ENCODE results near the gene UBL7.

UBL7 gene

GRCh38 chr15:74442063-74442462 is 18.9 kb downstream of the UBL7 start:
- TF ChIP-seq EZH2phosphoT487 (IDR thresholded peaks at IDR 0.05; ENCODE audit: borderline replicate concordance, low read length) (no peak), CTCF (IDR thresholded peaks at IDR 0.05; ENCODE audit: low read depth, low read length, poor library complexity, severe bottlenecking) (no peak)
- Histone ChIP-seq H4K20me1 (ENCODE audit: control insufficient read depth, insufficient read depth, low read depth, low read length) (no peaks in the 10 kb centered on the region; the same call in 1 of the 2 replicates), H3K36me3 (ENCODE audit: control insufficient read depth, low read length) (peaks cover 2% of the 10 kb centered on the region; the same call in 1 of the 2 replicates), H3K9me2 (replicated peaks; ENCODE audit: control insufficient read depth, low read length) (no peaks in the 10 kb centered on the region), H3F3A (ENCODE audit: control insufficient read depth, insufficient read depth) (no peaks in the 10 kb centered on the region), H3K4me2 (ENCODE audit: low read length) (no peak overlapping the region), H3K4me1 (ENCODE audit: control insufficient read depth, low read length) (no peaks in the 10 kb centered on the region), H3K27me3 (ENCODE audit: control insufficient read depth, low read length) (peaks cover 44% of the 10 kb centered on the region), H3K9me3 (ENCODE audit: control insufficient read depth, insufficient read depth, low read length) (no peaks in the 10 kb centered on the region), H3K4me3 (ENCODE audit: low read length) (no peak overlapping the region), H3K79me2 (ENCODE audit: control insufficient read depth, low read length) (no peaks in the 10 kb centered on the region), H3K27ac (ENCODE audit: low read depth, low read length) (no peak overlapping the region)

GRCh38 chr15:74441248-74441941 is 19.6 kb downstream of the UBL7 start:
- Histone ChIP-seq H3K27me3 (ENCODE audit: control insufficient read depth, low read length) (peaks cover 50% of the 10 kb centered on the region), H3F3A (ENCODE audit: control insufficient read depth, insufficient read depth) (no peaks in the 10 kb centered on the region), H3K4me1 (ENCODE audit: control insufficient read depth, low read length) (no peaks in the 10 kb centered on the region), H3K79me2 (ENCODE audit: control insufficient read depth, low read length) (no peaks in the 10 kb centered on the region), H3K36me3 (ENCODE audit: control insufficient read depth, low read length) (no peaks in the 10 kb centered on the region), H3K9me2 (replicated peaks; ENCODE audit: control insufficient read depth, low read length) (no peaks in the 10 kb centered on the region), H3K4me2 (ENCODE audit: low read length) (no peak overlapping the region), H3K27ac (ENCODE audit: low read depth, low read length) (no peak overlapping the region), H4K20me1 (ENCODE audit: control insufficient read depth, insufficient read depth, low read depth, low read length) (no peaks in the 10 kb centered on the region; the same call in 1 of the 2 replicates), H3K9me3 (ENCODE audit: control insufficient read depth, insufficient read depth, low read length) (no peaks in the 10 kb centered on the region), H3K4me3 (ENCODE audit: low read length) (no peak overlapping the region)
- TF ChIP-seq CTCF (IDR thresholded peaks at IDR 0.05; ENCODE audit: low read depth, low read length, poor library complexity, severe bottlenecking) (no peak), EZH2phosphoT487 (IDR thresholded peaks at IDR 0.05; ENCODE audit: borderline replicate concordance, low read length) (no peak)

- TF ChIP-seq EZH2phosphoT487 (IDR thresholded peaks at IDR 0.05; ENCODE audit: borderline replicate concordance, low read length) (no peak), CTCF (IDR thresholded peaks at IDR 0.05; ENCODE audit: low read depth, low read length, poor library complexity, severe bottlenecking) (peak; percentile 93)
- no peak overlapping the region for H3K4me2 ChIP-seq (ENCODE audit: low read length)
These were observed 22.1 kb downstream of the UBL7 start for GRCh38 chr15:74438721-74439316.

More at GRCh38 chr15:74438721-74439316, 22.1 kb downstream of the UBL7 start:
- H4K20me1 ChIP-seq (ENCODE audit: control insufficient read depth, insufficient read depth, low read depth, low read length), result peaks cover 4% of the 10 kb centered on the region; the same call in 1 of the 2 replicates
- no peaks in the 10 kb centered on the region for H3K36me3 ChIP-seq (ENCODE audit: control insufficient read depth, low read length)
- H3F3A ChIP-seq (ENCODE audit: control insufficient read depth, insufficient read depth), result no peaks in the 10 kb centered on the region
- H3K9me2 ChIP-seq (replicated peaks; ENCODE audit: control insufficient read depth, low read length), result no peaks in the 10 kb centered on the region
- no peak overlapping the region for H3K4me3 ChIP-seq (ENCODE audit: low read length)
- H3K27me3 ChIP-seq (ENCODE audit: control insufficient read depth, low read length), result peaks cover 75% of the 10 kb centered on the region
- H3K79me2 ChIP-seq (ENCODE audit: control insufficient read depth, low read length), result no peaks in the 10 kb centered on the region
- H3K9me3 ChIP-seq (ENCODE audit: control insufficient read depth, insufficient read depth, low read length), result no peaks in the 10 kb centered on the region
- peaks cover 7% of the 10 kb centered on the region for H3K4me1 ChIP-seq (ENCODE audit: control insufficient read depth, low read length)
- H3K27ac ChIP-seq (ENCODE audit: low read depth, low read length), result no peak overlapping the region
